ENCODE results near the gene CCL21. TPM values are rescaled to one million over a fixed set of nuclear protein-coding genes. Genes with fewer than 3 reads are reported as not detected.

CCL21 gene
- total and polyA plus RNA-seq, 10 of the 15 experiments (the other 5 are each of a cell fraction or from before 2014, with no cell fraction given): 0.26 TPM; not detected in 9

DNA sequence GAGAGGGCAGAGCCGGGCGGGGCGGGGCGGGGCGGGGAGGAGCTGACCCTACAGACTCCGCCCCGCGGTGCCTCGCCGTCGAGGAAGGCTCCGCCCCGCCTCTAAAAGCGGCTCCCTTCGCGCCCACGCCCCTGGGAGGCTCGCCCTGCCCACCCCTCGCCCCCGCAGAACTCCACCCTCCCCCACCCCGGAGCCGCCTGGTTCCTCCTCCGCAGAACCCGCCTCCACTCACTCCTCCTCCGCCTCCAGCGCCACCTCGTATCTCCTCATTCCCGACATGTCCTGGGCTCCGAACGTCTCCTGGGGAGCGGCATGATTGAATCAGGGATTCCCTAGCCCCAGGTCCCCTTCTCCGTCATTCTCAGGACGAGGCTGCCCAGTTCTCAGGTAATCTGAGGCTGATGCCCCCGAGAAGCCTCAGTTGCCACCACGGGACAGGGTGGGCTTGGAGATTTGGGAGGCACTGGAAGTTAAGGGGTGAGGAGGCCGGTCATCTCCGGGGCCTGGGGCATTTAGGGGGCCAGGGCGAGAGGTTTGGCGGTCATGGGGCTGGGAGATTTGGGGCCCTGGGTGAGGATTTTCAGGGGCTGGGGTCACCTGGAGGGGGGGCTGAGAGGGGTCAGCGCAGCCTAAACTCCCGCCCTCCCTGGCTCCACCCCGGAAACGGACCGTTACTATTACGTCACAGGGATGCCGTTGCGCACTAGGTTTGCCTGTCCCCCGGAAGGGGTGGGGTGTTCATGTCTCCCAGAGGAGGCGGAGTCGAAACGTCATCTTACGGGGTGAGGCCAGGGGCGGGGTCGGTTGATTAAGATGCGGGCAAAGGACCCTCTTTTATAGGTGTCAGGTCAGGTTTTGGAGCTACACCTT lies 44.3 kb downstream of the CCL21 start (continued):
- TF ChIP-seq, protein P1, sequence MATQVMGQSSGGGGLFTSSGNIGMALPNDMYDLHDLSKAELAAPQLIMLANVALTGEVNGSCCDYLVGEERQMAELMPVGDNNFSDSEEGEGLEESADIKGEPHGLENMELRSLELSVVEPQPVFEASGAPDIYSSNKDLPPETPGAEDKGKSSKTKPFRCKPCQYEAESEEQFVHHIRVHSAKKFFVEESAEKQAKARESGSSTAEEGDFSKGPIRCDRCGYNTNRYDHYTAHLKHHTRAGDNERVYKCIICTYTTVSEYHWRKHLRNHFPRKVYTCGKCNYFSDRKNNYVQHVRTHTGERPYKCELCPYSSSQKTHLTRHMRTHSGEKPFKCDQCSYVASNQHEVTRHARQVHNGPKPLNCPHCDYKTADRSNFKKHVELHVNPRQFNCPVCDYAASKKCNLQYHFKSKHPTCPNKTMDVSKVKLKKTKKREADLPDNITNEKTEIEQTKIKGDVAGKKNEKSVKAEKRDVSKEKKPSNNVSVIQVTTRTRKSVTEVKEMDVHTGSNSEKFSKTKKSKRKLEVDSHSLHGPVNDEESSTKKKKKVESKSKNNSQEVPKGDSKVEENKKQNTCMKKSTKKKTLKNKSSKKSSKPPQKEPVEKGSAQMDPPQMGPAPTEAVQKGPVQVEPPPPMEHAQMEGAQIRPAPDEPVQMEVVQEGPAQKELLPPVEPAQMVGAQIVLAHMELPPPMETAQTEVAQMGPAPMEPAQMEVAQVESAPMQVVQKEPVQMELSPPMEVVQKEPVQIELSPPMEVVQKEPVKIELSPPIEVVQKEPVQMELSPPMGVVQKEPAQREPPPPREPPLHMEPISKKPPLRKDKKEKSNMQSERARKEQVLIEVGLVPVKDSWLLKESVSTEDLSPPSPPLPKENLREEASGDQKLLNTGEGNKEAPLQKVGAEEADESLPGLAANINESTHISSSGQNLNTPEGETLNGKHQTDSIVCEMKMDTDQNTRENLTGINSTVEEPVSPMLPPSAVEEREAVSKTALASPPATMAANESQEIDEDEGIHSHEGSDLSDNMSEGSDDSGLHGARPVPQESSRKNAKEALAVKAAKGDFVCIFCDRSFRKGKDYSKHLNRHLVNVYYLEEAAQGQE (IDR thresholded peaks at IDR 0.05; ENCODE audit: low read depth, low read length): no peak
- TF ChIP-seq STAT3 (IDR thresholded peaks at IDR 0.05; ENCODE audit: low read depth, low read length): no peak
- TF ChIP-seq CBFB (IDR thresholded peaks at IDR 0.05; ENCODE audit: low read depth): no peak
- no peak for TF ChIP-seq LARP7 (IDR thresholded peaks at IDR 0.05)
- TF ChIP-seq SRF (IDR thresholded peaks at IDR 0.05; ENCODE audit: low read depth in 2 of 2, low read length in 2 of 2): no peak
- 0 out of 2 replicates have a peak, but pooled peaks have one; percentile 28 for TF ChIP-seq YY1 (IDR thresholded peaks at IDR 0.05; ENCODE audit: low read depth, low read length)
- no peak for TF ChIP-seq NFYB (IDR thresholded peaks at IDR 0.05; ENCODE audit: insufficient read depth, low read depth, low read length)
- TF ChIP-seq, protein P2, sequence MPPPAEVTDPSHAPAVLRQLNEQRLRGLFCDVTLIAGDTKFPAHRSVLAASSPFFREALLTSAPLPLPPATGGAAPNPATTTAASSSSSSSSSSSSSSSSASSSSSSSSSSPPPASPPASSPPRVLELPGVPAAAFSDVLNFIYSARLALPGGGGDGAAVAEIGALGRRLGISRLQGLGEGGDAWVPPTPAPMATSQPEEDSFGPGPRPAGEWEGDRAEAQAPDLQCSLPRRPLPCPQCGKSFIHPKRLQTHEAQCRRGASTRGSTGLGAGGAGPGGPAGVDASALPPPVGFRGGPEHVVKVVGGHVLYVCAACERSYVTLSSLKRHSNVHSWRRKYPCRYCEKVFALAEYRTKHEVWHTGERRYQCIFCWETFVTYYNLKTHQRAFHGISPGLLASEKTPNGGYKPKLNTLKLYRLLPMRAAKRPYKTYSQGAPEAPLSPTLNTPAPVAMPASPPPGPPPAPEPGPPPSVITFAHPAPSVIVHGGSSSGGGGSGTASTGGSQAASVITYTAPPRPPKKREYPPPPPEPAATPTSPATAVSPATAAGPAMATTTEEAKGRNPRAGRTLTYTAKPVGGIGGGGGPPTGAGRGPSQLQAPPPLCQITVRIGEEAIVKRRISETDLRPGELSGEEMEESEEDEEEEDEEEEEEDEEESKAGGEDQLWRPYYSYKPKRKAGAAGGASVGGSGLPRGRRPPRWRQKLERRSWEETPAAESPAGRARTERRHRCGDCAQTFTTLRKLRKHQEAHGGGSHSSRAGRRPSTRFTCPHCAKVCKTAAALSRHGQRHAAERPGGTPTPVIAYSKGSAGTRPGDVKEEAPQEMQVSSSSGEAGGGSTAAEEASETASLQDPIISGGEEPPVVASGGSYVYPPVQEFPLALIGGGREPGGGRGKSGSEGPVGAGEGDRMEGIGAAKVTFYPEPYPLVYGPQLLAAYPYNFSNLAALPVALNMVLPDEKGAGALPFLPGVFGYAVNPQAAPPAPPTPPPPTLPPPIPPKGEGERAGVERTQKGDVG (CRISPR knock-in tag; IDR thresholded peaks at IDR 0.05): no peak
- no peak for TF ChIP-seq ESRRA (IDR thresholded peaks at IDR 0.05; ENCODE audit: low read length)
- TF ChIP-seq POLR2A (IDR thresholded peaks at IDR 0.05; ENCODE audit: low read depth, low read length): peak; percentile 54; the same call in 1 of the 2 replicates
- TF ChIP-seq, protein P3, sequence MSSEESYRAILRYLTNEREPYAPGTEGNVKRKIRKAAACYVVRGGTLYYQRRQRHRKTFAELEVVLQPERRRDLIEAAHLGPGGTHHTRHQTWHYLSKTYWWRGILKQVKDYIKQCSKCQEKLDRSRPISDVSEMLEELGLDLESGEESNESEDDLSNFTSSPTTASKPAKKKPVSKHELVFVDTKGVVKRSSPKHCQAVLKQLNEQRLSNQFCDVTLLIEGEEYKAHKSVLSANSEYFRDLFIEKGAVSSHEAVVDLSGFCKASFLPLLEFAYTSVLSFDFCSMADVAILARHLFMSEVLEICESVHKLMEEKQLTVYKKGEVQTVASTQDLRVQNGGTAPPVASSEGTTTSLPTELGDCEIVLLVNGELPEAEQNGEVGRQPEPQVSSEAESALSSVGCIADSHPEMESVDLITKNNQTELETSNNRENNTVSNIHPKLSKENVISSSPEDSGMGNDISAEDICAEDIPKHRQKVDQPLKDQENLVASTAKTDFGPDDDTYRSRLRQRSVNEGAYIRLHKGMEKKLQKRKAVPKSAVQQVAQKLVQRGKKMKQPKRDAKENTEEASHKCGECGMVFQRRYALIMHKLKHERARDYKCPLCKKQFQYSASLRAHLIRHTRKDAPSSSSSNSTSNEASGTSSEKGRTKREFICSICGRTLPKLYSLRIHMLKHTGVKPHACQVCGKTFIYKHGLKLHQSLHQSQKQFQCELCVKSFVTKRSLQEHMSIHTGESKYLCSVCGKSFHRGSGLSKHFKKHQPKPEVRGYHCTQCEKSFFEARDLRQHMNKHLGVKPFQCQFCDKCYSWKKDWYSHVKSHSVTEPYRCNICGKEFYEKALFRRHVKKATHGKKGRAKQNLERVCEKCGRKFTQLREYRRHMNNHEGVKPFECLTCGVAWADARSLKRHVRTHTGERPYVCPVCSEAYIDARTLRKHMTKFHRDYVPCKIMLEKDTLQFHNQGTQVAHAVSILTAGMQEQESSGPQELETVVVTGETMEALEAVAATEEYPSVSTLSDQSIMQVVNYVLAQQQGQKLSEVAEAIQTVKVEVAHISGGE (CRISPR knock-in tag; IDR thresholded peaks at IDR 0.05): no peak
- no peak for TF ChIP-seq SMAD1 (IDR thresholded peaks at IDR 0.05; ENCODE audit: low read depth, partially characterized antibody)
- TF ChIP-seq ZZZ3 (IDR thresholded peaks at IDR 0.05; ENCODE audit: control insufficient read depth, insufficient read length, low read depth): no peak
- TF ChIP-seq YBX1 (IDR thresholded peaks at IDR 0.05): no peak
- TF ChIP-seq ATF2 (IDR thresholded peaks at IDR 0.05; ENCODE audit: low read length): no peak
- TF ChIP-seq NFXL1 (IDR thresholded peaks at IDR 0.05; ENCODE audit: borderline replicate concordance): no peak
- TF ChIP-seq STAT1 (conservative IDR thresholded peaks at IDR 0.05): no peak
- no peak for TF ChIP-seq CHD4 (IDR thresholded peaks at IDR 0.05)
- 0 out of 2 replicates have a peak, but pooled peaks have one; percentile 25 for TF ChIP-seq NR2F1 (conservative IDR thresholded peaks at IDR 0.05)
- TF ChIP-seq ZBED1 (IDR thresholded peaks at IDR 0.05; ENCODE audit: borderline replicate concordance): no peak
